ENCODE results near the gene PET100.

Gene PET100

GRCh38 chr19:7612282-7613274, 17.0 kb upstream of the PET100 start:
- no peak for DNase-seq

GRCh38 chr19:7614859-7615741, 14.5 kb upstream of the PET100 start:
- no peak for DNase-seq

- DNase-seq, result no peak
Measured at GRCh38 chr19:7617172-7617571, 12.4 kb upstream of the PET100 start.

- DNase-seq, result no peak
Measured at GRCh38 chr19:7617735-7618134, 11.9 kb upstream of the PET100 start.

GRCh38 chr19:7618348-7618747, 11.2 kb upstream of the PET100 start:
- DNase-seq, result no peak

GRCh38 chr19:7618771-7619510, 10.7 kb upstream of the PET100 start:
- no peak for DNase-seq

- no peak for DNase-seq
Measured at GRCh38 chr19:7619671-7620441, 9.7 kb upstream of the PET100 start.

GRCh38 chr19:7620442-7621412, 8.9 kb upstream of the PET100 start:
- DNase-seq, result no peak

GRCh38 chr19:7622933-7623685, 6.5 kb upstream of the PET100 start:
- no peak for DNase-seq

- DNase-seq, result no peak
Measured at GRCh38 chr19:7623725-7624603, 5.6 kb upstream of the PET100 start.

GRCh38 chr19:7624810-7625209, 4.8 kb upstream of the PET100 start:
- DNase-seq, result no peak

- DNase-seq, result no peak
Measured at GRCh38 chr19:7625763-7626372, 3.7 kb upstream of the PET100 start.

- no peak for DNase-seq
Measured at GRCh38 chr19:7627166-7627565, 2.4 kb upstream of the PET100 start.

- no peak for DNase-seq
Measured at GRCh38 chr19:7628589-7629311, 843 bp upstream of the PET100 start.

GRCh38 chr19:7631577-7631976, 2.0 kb downstream of the PET100 start:
- DNase-seq, result no peak

- no peak for DNase-seq
Measured at GRCh38 chr19:7632340-7633203, 3.0 kb downstream of the PET100 start.

GRCh38 chr19:7633698-7634097, 4.1 kb downstream of the PET100 start, which contains the start of gene PCP2:
PCP2 (minus strand) TSS chr19:7633719; CDS start chr19:7633457, 262 bp downstream.
- no peak for DNase-seq
